Cardiac fibroblast (primary cell): ENCODE results near the gene INHBE.
"Not testable (repeated sequence)": the region's sequence is repeated elsewhere in the genome, so short reads cannot be mapped to it uniquely, and the experiment has no call there.

ENCODE experiments used
- DNase-seq, 2 donors: peaks; one replicate each; pipeline versions ENCODE4 v3.0.0 to v3.0.0-alpha.2; 2010; ENCODE audit warnings: low read depth in 2 of 2
- H3K4me3 ChIP-seq, 2 donors: replicated peaks in 1 of 2; 1 replicate in 1 of 2; 2 replicates in 1 of 2; pipeline ENCODE4 v1.5.1; 2011; ENCODE audit warnings: low read depth in 2 of 2, low read length in 2 of 2, mild to moderate bottlenecking in 2 of 2, moderate library complexity in 1 of 2
- CTCF ChIP-seq: IDR thresholded peaks from one replicate; pipeline ENCODE4 v1.5.1; 2011; ENCODE audit warnings: low read depth, mild to moderate bottlenecking, low read length, inconsistent platforms

Gene INHBE

GRCh38 chr12:57441846-57442427 lies 13.2 kb upstream of the INHBE start:
- no peak overlapping the region for H3K4me3 ChIP-seq
- TF ChIP-seq CTCF, result no peak
- no peak for DNase-seq

- not testable (repeated sequence) for DNase-seq, H3K4me3 ChIP-seq
Measured at GRCh38 chr12:57444337-57444736, 10.8 kb upstream of the INHBE start.

- no peak for TF ChIP-seq CTCF
- DNase-seq, result no peak
- H3K4me3 ChIP-seq, result no peak overlapping the region
Measured at GRCh38 chr12:57444744-57445143, 10.4 kb upstream of the INHBE start.

- no peak for TF ChIP-seq CTCF
- no peak for DNase-seq
- no peak overlapping the region for H3K4me3 ChIP-seq
Measured at GRCh38 chr12:57446292-57446960, 8.7 kb upstream of the INHBE start.

GRCh38 chr12:57448669-57449068 lies 6.4 kb upstream of the INHBE start:
- no peak for DNase-seq
- no peak for TF ChIP-seq CTCF
- H3K4me3 ChIP-seq, result no peak overlapping the region

- no peak for TF ChIP-seq CTCF
- H3K4me3 ChIP-seq, result no peak overlapping the region
- no peak for DNase-seq
Measured at GRCh38 chr12:57449375-57449774, 5.7 kb upstream of the INHBE start.

- TF ChIP-seq CTCF, result no peak
- no peak overlapping the region for H3K4me3 ChIP-seq
- DNase-seq, result no peak
Measured at GRCh38 chr12:57450057-57450456, 5.0 kb upstream of the INHBE start.
